Mesenchymal stem cell (in vitro differentiated cells and primary cell): ENCODE results near the gene SPOCK3.

Experiments
- DNase-seq: peaks from one replicate; pipeline ENCODE4 v3.0.0-alpha.2; 2013
- H2AFZ ChIP-seq: one replicate; pipeline ENCODE4 v1.6.1; 2013; ENCODE audit warnings: low read depth, mild to moderate bottlenecking, control low read depth, inconsistent platforms, low read length, moderate library complexity
- H2AK5ac ChIP-seq: 2 replicates; pipeline ENCODE4 v1.6.1; 2013; ENCODE audit warnings: low read length, moderate library complexity, mild to moderate bottlenecking, inconsistent platforms; ENCODE audit not compliant: severe bottlenecking
- H2BK120ac ChIP-seq: one replicate; pipeline ENCODE4 v1.6.1; 2013; ENCODE audit warnings: low read depth, mild to moderate bottlenecking, inconsistent platforms, low read length, moderate library complexity
- H2BK12ac ChIP-seq, 2 experiments: one replicate each; pipeline ENCODE4 v1.6.1; 2013; ENCODE audit warnings: inconsistent platforms in 2 of 2, low read length in 2 of 2, mild to moderate bottlenecking in 2 of 2, moderate library complexity in 2 of 2, control low read depth in 1 of 2
- H2BK15ac ChIP-seq: one replicate; pipeline ENCODE4 v1.6.1; 2013; ENCODE audit warnings: mild to moderate bottlenecking, low read depth, inconsistent platforms; ENCODE audit not compliant: poor library complexity, severe bottlenecking
- H2BK5ac ChIP-seq: 2 replicates; pipeline ENCODE4 v1.6.1; 2013; ENCODE audit warnings: low read depth, mild to moderate bottlenecking, low read length, control low read depth, inconsistent platforms; ENCODE audit not compliant: poor library complexity, severe bottlenecking
- H3K14ac ChIP-seq, 2 experiments: one replicate each; pipeline ENCODE4 v1.6.1; 2013; ENCODE audit warnings: inconsistent platforms in 2 of 2, low read length in 2 of 2, control low read depth in 1 of 2, mild to moderate bottlenecking in 1 of 2, moderate library complexity in 1 of 2
- H3K18ac ChIP-seq, 2 experiments: one replicate each; pipeline ENCODE4 v1.6.1; 2013; ENCODE audit warnings: inconsistent platforms in 2 of 2, low read length in 2 of 2, control low read depth in 1 of 2, low read depth in 1 of 2, mild to moderate bottlenecking in 1 of 2
- H3K23ac ChIP-seq, 2 experiments: one replicate each; pipeline ENCODE4 v1.6.1; 2013; ENCODE audit warnings: inconsistent platforms in 2 of 2, low read length in 2 of 2, mild to moderate bottlenecking in 2 of 2, moderate library complexity in 2 of 2, control low read depth in 1 of 2
- H3K27ac ChIP-seq: 2 replicates; pipeline ENCODE4 v1.5.1; 2013; ENCODE audit warnings: mild to moderate bottlenecking, moderate library complexity, low read length, control low read depth, inconsistent platforms; ENCODE audit not compliant: poor library complexity, severe bottlenecking
- H3K27me3 ChIP-seq, 2 experiments: 2 replicates each; pipeline versions ENCODE4 v1.6.1 to v1.7.0; 2013; ENCODE audit warnings: low read length in 2 of 2, mild to moderate bottlenecking in 2 of 2, moderate library complexity in 2 of 2, control low read depth in 1 of 2, inconsistent platforms in 1 of 2; ENCODE audit not compliant: control insufficient read depth in 1 of 2, insufficient read depth in 1 of 2
- H3K36me3 ChIP-seq, 2 experiments: 2 replicates each; pipeline versions ENCODE4 v1.6.1 to v1.7.0; 2013; ENCODE audit warnings: low read length in 2 of 2, control low read depth in 1 of 2, inconsistent platforms in 1 of 2, low read depth in 1 of 2, mild to moderate bottlenecking in 1 of 2; ENCODE audit not compliant: insufficient read depth in 2 of 2, control insufficient read depth in 1 of 2
- H3K4ac ChIP-seq, 2 experiments: one replicate each; pipeline ENCODE4 v1.6.1; 2013; ENCODE audit warnings: inconsistent platforms in 2 of 2, low read length in 2 of 2, mild to moderate bottlenecking in 2 of 2, moderate library complexity in 2 of 2, control low read depth in 1 of 2, low read depth in 1 of 2
- H3K4me1 ChIP-seq: 2 replicates; pipeline ENCODE4 v1.6.1; 2013; ENCODE audit warnings: low read depth, low read length, control low read depth; ENCODE audit not compliant: control insufficient read depth, insufficient read depth
- H3K4me2 ChIP-seq: 2 replicates; pipeline ENCODE4 v1.6.1; 2013; ENCODE audit warnings: low read length, mild to moderate bottlenecking, inconsistent platforms; ENCODE audit not compliant: poor library complexity, severe bottlenecking
- H3K4me3 ChIP-seq, 2 experiments: 2 replicates each; pipeline versions ENCODE4 v1.5.1 to v1.7.0; 2013; ENCODE audit warnings: low read length in 2 of 2, mild to moderate bottlenecking in 2 of 2, control low read depth in 1 of 2, low read depth in 1 of 2; ENCODE audit not compliant: insufficient read depth in 1 of 2
- H3K79me1 ChIP-seq: replicated peaks from 2 replicates; pipeline ENCODE4 v1.6.1; 2013; ENCODE audit warnings: mild to moderate bottlenecking, control low read depth, low read length, inconsistent platforms; ENCODE audit not compliant: poor library complexity, severe bottlenecking
- H3K9ac ChIP-seq: 2 replicates; pipeline ENCODE4 v1.7.0; 2013; ENCODE audit warnings: mild to moderate bottlenecking, low read length, moderate library complexity
- H3K9me3 ChIP-seq: 2 replicates; pipeline ENCODE4 v1.7.0; 2013; ENCODE audit warnings: mild to moderate bottlenecking, low read length; ENCODE audit not compliant: control insufficient read depth
- H4K8ac ChIP-seq: one replicate; pipeline ENCODE4 v1.6.1; 2013; ENCODE audit warnings: inconsistent platforms, mild to moderate bottlenecking, low read length, moderate library complexity
- H4K91ac ChIP-seq: one replicate; pipeline ENCODE4 v1.6.1; 2013; ENCODE audit warnings: mild to moderate bottlenecking, low read length, inconsistent platforms
- WGBS: methylation state at CpG from one replicate; pipeline ENCODE4 v1.1.7; 2013; ENCODE audit warnings: mixed read lengths; 5-methylcytosine and 5-hydroxymethylcytosine counted together

The SPOCK3 gene

DNA sequence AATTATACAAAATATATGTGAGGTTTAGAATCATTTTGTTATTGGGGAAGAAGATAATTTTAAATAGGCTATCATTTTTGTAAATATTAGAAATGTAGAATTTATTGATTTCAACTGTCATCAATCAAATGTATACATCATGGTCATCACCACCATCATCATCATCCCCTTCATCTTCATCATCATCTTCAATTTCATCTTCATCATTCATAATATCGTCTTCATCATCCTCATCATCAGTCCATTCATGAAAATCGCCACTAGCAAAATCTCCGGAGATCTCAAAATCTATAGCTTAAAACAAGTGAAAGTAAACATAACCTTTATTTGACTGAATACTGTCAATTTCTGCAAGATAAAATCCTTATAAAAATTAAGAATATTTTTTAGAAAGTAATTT lies 499.5 kb downstream of the SPOCK3 start:
- no peak overlapping the region for H4K8ac ChIP-seq
- no peak overlapping the region for H3K14ac ChIP-seq
- no peaks in the 10 kb centered on the region for H3K27me3 ChIP-seq
- H3K27ac ChIP-seq, result no peak overlapping the region
- no peaks in the 10 kb centered on the region for H3K4me1 ChIP-seq
- H3K4me3 ChIP-seq, result no peak overlapping the region
- H2BK5ac ChIP-seq, result no peak overlapping the region
- H2BK120ac ChIP-seq, result no peak overlapping the region
- H3K9me3 ChIP-seq, result peaks cover 5% of the 10 kb centered on the region
- H3K4ac ChIP-seq, result no peak overlapping the region
- no peaks in the 10 kb centered on the region for H3K79me1 ChIP-seq
- no peak overlapping the region for H2BK12ac ChIP-seq
- no peak for DNase-seq
- no peak overlapping the region for H2AK5ac ChIP-seq
- no peak overlapping the region for H2BK15ac ChIP-seq
- H3K4me2 ChIP-seq, result no peak overlapping the region
- 83% methylated on average over 3 of the region's 3 CpGs for WGBS
- no peak overlapping the region for H3K18ac ChIP-seq
- no peaks in the 10 kb centered on the region for H3K36me3 ChIP-seq
- H3K9ac ChIP-seq, result no peak overlapping the region
- no peak overlapping the region for H3K23ac ChIP-seq
- H2AFZ ChIP-seq, result no peak overlapping the region
- H4K91ac ChIP-seq, result no peak overlapping the region

- Histone ChIP-seq H3K9me3 (peaks cover 9% of the 10 kb centered on the region), H2BK12ac (no peak overlapping the region), H3K4me2 (no peak overlapping the region), H2BK5ac (no peak overlapping the region), H3K18ac (no peak overlapping the region), H3K4me3 (no peak overlapping the region), H2BK15ac (no peak overlapping the region), H3K27me3 (no peaks in the 10 kb centered on the region), H3K14ac (no peak overlapping the region), H3K4me1 (no peaks in the 10 kb centered on the region), H3K36me3 (no peaks in the 10 kb centered on the region), H2AK5ac (no peak overlapping the region), H3K4ac (no peak overlapping the region), H4K91ac (no peak overlapping the region), H2BK120ac (no peak overlapping the region), H4K8ac (no peak overlapping the region), H3K23ac (no peak overlapping the region), H3K79me1 (no peaks in the 10 kb centered on the region), H2AFZ (no peak overlapping the region), H3K9ac (no peak overlapping the region), H3K27ac (no peak overlapping the region)
- 100% methylated on average over 1 of the region's 3 CpGs for WGBS
- no peak for DNase-seq
These were observed 500.6 kb downstream of the SPOCK3 start for GRCh38 chr4:166733686-166734085.

DNA sequence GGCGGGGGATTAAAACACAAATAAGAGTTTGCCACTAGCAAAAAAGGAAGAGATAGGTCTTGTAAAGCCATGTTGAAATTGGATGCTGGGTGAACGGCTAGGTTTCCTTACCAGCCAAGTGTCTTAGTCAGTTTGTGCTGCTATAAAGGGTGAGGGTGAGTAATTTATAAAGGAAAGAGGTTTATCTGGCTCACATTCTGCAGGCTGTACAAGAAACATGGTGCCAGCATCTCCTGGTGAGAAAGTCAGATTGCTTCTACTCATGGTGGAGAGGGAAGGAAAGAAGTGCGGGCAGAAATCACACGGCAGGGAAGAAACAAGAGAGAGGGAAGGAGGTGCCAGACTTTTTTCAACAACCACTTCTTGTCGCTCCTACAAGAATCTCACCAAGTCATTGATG lies 507.5 kb downstream of the SPOCK3 start:
- Histone ChIP-seq H3K79me1 (no peaks in the 10 kb centered on the region), H3K27me3 (no peaks in the 10 kb centered on the region), H4K8ac (no peak overlapping the region), H3K4me3 (no peak overlapping the region), H2BK5ac (no peak overlapping the region), H4K91ac (no peak overlapping the region), H2BK120ac (no peak overlapping the region), H3K4me2 (no peak overlapping the region), H3K9ac (no peak overlapping the region), H3K9me3 (peaks cover 9% of the 10 kb centered on the region), H3K4me1 (no peaks in the 10 kb centered on the region), H3K18ac (no peak overlapping the region), H3K36me3 (no peaks in the 10 kb centered on the region), H3K4ac (no peak overlapping the region), H3K14ac (no peak overlapping the region), H3K23ac (no peak overlapping the region), H2AFZ (no peak overlapping the region), H2AK5ac (no peak overlapping the region), H3K27ac (no peak overlapping the region), H2BK15ac (no peak overlapping the region), H2BK12ac (no peak overlapping the region)
- DNase-seq, result no peak
- WGBS, result 74% methylated on average over 5 of the region's 5 CpGs

- H3K4ac ChIP-seq, result no peak overlapping the region
- H2BK120ac ChIP-seq, result no peak overlapping the region
- no peaks in the 10 kb centered on the region for H3K36me3 ChIP-seq
- H3K4me3 ChIP-seq, result no peak overlapping the region
- H3K4me2 ChIP-seq, result no peak overlapping the region
- no peak overlapping the region for H3K18ac ChIP-seq
- peaks cover 3% of the 10 kb centered on the region for H3K9me3 ChIP-seq
- no peak for DNase-seq
- H3K27me3 ChIP-seq, result no peaks in the 10 kb centered on the region
- no peak overlapping the region for H3K27ac ChIP-seq
- no peaks in the 10 kb centered on the region for H3K79me1 ChIP-seq
- H2AK5ac ChIP-seq, result no peak overlapping the region
- H3K14ac ChIP-seq, result no peak overlapping the region
- no peak overlapping the region for H3K9ac ChIP-seq
- no peak overlapping the region for H2AFZ ChIP-seq
- H3K23ac ChIP-seq, result no peak overlapping the region
- no peak overlapping the region for H2BK5ac ChIP-seq
- no peak overlapping the region for H2BK12ac ChIP-seq
- H3K4me1 ChIP-seq, result no peaks in the 10 kb centered on the region
- H4K8ac ChIP-seq, result no peak overlapping the region
- WGBS, result no CpG with 5 or more reads among the region's 1 CpG
- no peak overlapping the region for H2BK15ac ChIP-seq
- no peak overlapping the region for H4K91ac ChIP-seq
These were observed 509.9 kb downstream of the SPOCK3 start for GRCh38 chr4:166724369-166724768.
